Sigmoid colon (tissue), 4 donors: Measurements from ENCODE around the gene ADGRF1.

Experiments
- CTCF ChIP-seq, 4 experiments: fragments of 450-650 bp in 3 of 4; fragments of 200-600 bp in 1 of 4; IDR thresholded peaks; one replicate each; pipeline ENCODE4 v1.5.1; 2016 to 2019; ENCODE audit warnings: antibody characterized with exemption in 4 of 4, mild to moderate bottlenecking in 3 of 4, moderate library complexity in 2 of 4
- EP300 ChIP-seq, 4 donors: sonication (generic); formaldehyde crosslinking; IDR thresholded peaks; one replicate each; pipeline ENCODE4 v1.6.1; 2017; ENCODE audit warnings: antibody characterized with exemption in 4 of 4
- POLR2A ChIP-seq, 2 donors: fragments of 450-650 bp; IDR thresholded peaks; one replicate each; pipeline ENCODE4 v1.6.1; 2016; ENCODE audit warnings: antibody characterized with exemption in 2 of 2, mild to moderate bottlenecking in 2 of 2, moderate library complexity in 2 of 2

GRCh38 chr6:47076422-47077344, 34.6 kb upstream of the ADGRF1 start:
- TF ChIP-seq EP300 (IDR thresholded peaks at IDR 0.05) (no peak), CTCF (IDR thresholded peaks at IDR 0.05) (no peak), POLR2A (IDR thresholded peaks at IDR 0.05) (no peak)
